Measurements from ENCODE around the gene LEAP2.
A peak's percentile ranks its signal among the peaks of the same experiment; 100 is the strongest.

LEAP2 gene

GRCh38 chr5:132831095-132831860, 42.2 kb upstream of the LEAP2 start:
- H3K9ac ChIP-seq (ENCODE audit: low read length): peak overlapping the region; percentile 60
- H3K36me3 ChIP-seq (ENCODE audit: control insufficient read depth, insufficient read depth, low read length): no peaks in the 10 kb centered on the region
- H3K4me3 ChIP-seq (ENCODE audit: low read depth, low read length): peak overlapping the region; percentile 68
- H3K4me1 ChIP-seq (ENCODE audit: control insufficient read depth, insufficient read depth, low read length): peaks cover 10% of the 10 kb centered on the region
- H3K27ac ChIP-seq (ENCODE audit: low read depth, low read length): no peak overlapping the region
- H3K9me3 ChIP-seq (ENCODE audit: control insufficient read depth, insufficient read depth, low read depth, low read length): no peaks in the 10 kb centered on the region
- H3K27me3 ChIP-seq (ENCODE audit: control insufficient read depth, insufficient read depth, low read length): peaks cover 58% of the 10 kb centered on the region

GRCh38 chr5:132832612-132833011, 40.9 kb upstream of the LEAP2 start:
- Histone ChIP-seq H3K36me3 (ENCODE audit: control insufficient read depth, insufficient read depth, low read length) (no peaks in the 10 kb centered on the region), H3K27ac (ENCODE audit: low read depth, low read length) (no peak overlapping the region), H3K4me3 (ENCODE audit: low read depth, low read length) (no peak overlapping the region), H3K27me3 (ENCODE audit: control insufficient read depth, insufficient read depth, low read length) (peaks cover 45% of the 10 kb centered on the region), H3K9me3 (ENCODE audit: control insufficient read depth, insufficient read depth, low read depth, low read length) (no peaks in the 10 kb centered on the region), H3K4me1 (ENCODE audit: control insufficient read depth, insufficient read depth, low read length) (0 out of 2 replicates have a peak, but pooled peaks cover 5% of the 10 kb centered on the region), H3K9ac (ENCODE audit: low read length) (no peak overlapping the region)

- no peaks in the 10 kb centered on the region for H3K9me3 ChIP-seq (ENCODE audit: control insufficient read depth, insufficient read depth, low read depth, low read length)
- H3K4me1 ChIP-seq (ENCODE audit: control insufficient read depth, insufficient read depth, low read length): 0 out of 2 replicates have a peak, but pooled peaks cover 5% of the 10 kb centered on the region
- H3K27ac ChIP-seq (ENCODE audit: low read depth, low read length): no peak overlapping the region
- no peak overlapping the region for H3K4me3 ChIP-seq (ENCODE audit: low read depth, low read length)
- H3K36me3 ChIP-seq (ENCODE audit: control insufficient read depth, insufficient read depth, low read length): no peaks in the 10 kb centered on the region
- H3K9ac ChIP-seq (ENCODE audit: low read length): no peak overlapping the region
- H3K27me3 ChIP-seq (ENCODE audit: control insufficient read depth, insufficient read depth, low read length): peaks cover 30% of the 10 kb centered on the region
These were observed 39.4 kb upstream of the LEAP2 start for GRCh38 chr5:132834057-132834456.

GRCh38 chr5:132836852-132837251, 36.6 kb upstream of the LEAP2 start:
- Histone ChIP-seq H3K4me1 (ENCODE audit: control insufficient read depth, insufficient read depth, low read length) (peaks cover 9% of the 10 kb centered on the region), H3K9ac (ENCODE audit: low read length) (no peak overlapping the region), H3K4me3 (ENCODE audit: low read depth, low read length) (no peak overlapping the region), H3K36me3 (ENCODE audit: control insufficient read depth, insufficient read depth, low read length) (no peaks in the 10 kb centered on the region), H3K27ac (ENCODE audit: low read depth, low read length) (no peak overlapping the region), H3K9me3 (ENCODE audit: control insufficient read depth, insufficient read depth, low read depth, low read length) (no peaks in the 10 kb centered on the region), H3K27me3 (ENCODE audit: control insufficient read depth, insufficient read depth, low read length) (peaks cover 5% of the 10 kb centered on the region; the same call in 1 of the 2 replicates)

GRCh38 chr5:132837868-132838267, 35.6 kb upstream of the LEAP2 start:
- no peaks in the 10 kb centered on the region for H3K36me3 ChIP-seq (ENCODE audit: control insufficient read depth, insufficient read depth, low read length)
- no peak overlapping the region for H3K27ac ChIP-seq (ENCODE audit: low read depth, low read length)
- H3K27me3 ChIP-seq (ENCODE audit: control insufficient read depth, insufficient read depth, low read length): peaks cover 5% of the 10 kb centered on the region; the same call in 1 of the 2 replicates
- H3K9me3 ChIP-seq (ENCODE audit: control insufficient read depth, insufficient read depth, low read depth, low read length): no peaks in the 10 kb centered on the region
- peaks cover 9% of the 10 kb centered on the region for H3K4me1 ChIP-seq (ENCODE audit: control insufficient read depth, insufficient read depth, low read length)
- no peak overlapping the region for H3K4me3 ChIP-seq (ENCODE audit: low read depth, low read length)
- H3K9ac ChIP-seq (ENCODE audit: low read length): no peak overlapping the region

GRCh38 chr5:132838516-132839282, 34.8 kb upstream of the LEAP2 start:
- Histone ChIP-seq H3K27ac (ENCODE audit: low read depth, low read length) (no peak overlapping the region), H3K4me3 (ENCODE audit: low read depth, low read length) (no peak overlapping the region), H3K4me1 (ENCODE audit: control insufficient read depth, insufficient read depth, low read length) (peaks cover 9% of the 10 kb centered on the region), H3K9me3 (ENCODE audit: control insufficient read depth, insufficient read depth, low read depth, low read length) (no peaks in the 10 kb centered on the region), H3K36me3 (ENCODE audit: control insufficient read depth, insufficient read depth, low read length) (no peaks in the 10 kb centered on the region), H3K9ac (ENCODE audit: low read length) (no peak overlapping the region), H3K27me3 (ENCODE audit: control insufficient read depth, insufficient read depth, low read length) (no peaks in the 10 kb centered on the region)

- Histone ChIP-seq H3K9ac (ENCODE audit: low read length) (no peak overlapping the region), H3K27me3 (ENCODE audit: control insufficient read depth, insufficient read depth, low read length) (no peaks in the 10 kb centered on the region), H3K36me3 (ENCODE audit: control insufficient read depth, insufficient read depth, low read length) (no peaks in the 10 kb centered on the region), H3K27ac (ENCODE audit: low read depth, low read length) (no peak overlapping the region), H3K4me3 (ENCODE audit: low read depth, low read length) (no peak overlapping the region), H3K9me3 (ENCODE audit: control insufficient read depth, insufficient read depth, low read depth, low read length) (no peaks in the 10 kb centered on the region), H3K4me1 (ENCODE audit: control insufficient read depth, insufficient read depth, low read length) (peaks cover 9% of the 10 kb centered on the region)
These were observed 33.8 kb upstream of the LEAP2 start for GRCh38 chr5:132839426-132840301.

- H3K4me1 ChIP-seq (ENCODE audit: control insufficient read depth, insufficient read depth, low read length): peaks cover 9% of the 10 kb centered on the region
- no peaks in the 10 kb centered on the region for H3K27me3 ChIP-seq (ENCODE audit: control insufficient read depth, insufficient read depth, low read length)
- H3K36me3 ChIP-seq (ENCODE audit: control insufficient read depth, insufficient read depth, low read length): no peaks in the 10 kb centered on the region
- H3K9me3 ChIP-seq (ENCODE audit: control insufficient read depth, insufficient read depth, low read depth, low read length): no peaks in the 10 kb centered on the region
- H3K9ac ChIP-seq (ENCODE audit: low read length): no peak overlapping the region
- H3K27ac ChIP-seq (ENCODE audit: low read depth, low read length): no peak overlapping the region
- H3K4me3 ChIP-seq (ENCODE audit: low read depth, low read length): no peak overlapping the region
These were observed 33.2 kb upstream of the LEAP2 start for GRCh38 chr5:132840313-132840712.

- Histone ChIP-seq H3K27ac (ENCODE audit: low read depth, low read length) (no peak overlapping the region), H3K27me3 (ENCODE audit: control insufficient read depth, insufficient read depth, low read length) (no peaks in the 10 kb centered on the region)
These were observed 32.6 kb upstream of the LEAP2 start for GRCh38 chr5:132840896-132841295.

GRCh38 chr5:132841305-132841704, 32.2 kb upstream of the LEAP2 start:
- no peaks in the 10 kb centered on the region for H3K9me3 ChIP-seq (ENCODE audit: control insufficient read depth, insufficient read depth, low read depth, low read length)
- H3K4me3 ChIP-seq (ENCODE audit: low read depth, low read length): no peak overlapping the region
- H3K9ac ChIP-seq (ENCODE audit: low read length): no peak overlapping the region
- H3K27ac ChIP-seq (ENCODE audit: low read depth, low read length): no peak overlapping the region
- no peaks in the 10 kb centered on the region for H3K36me3 ChIP-seq (ENCODE audit: control insufficient read depth, insufficient read depth, low read length)
- peaks cover 9% of the 10 kb centered on the region for H3K4me1 ChIP-seq (ENCODE audit: control insufficient read depth, insufficient read depth, low read length)
- H3K27me3 ChIP-seq (ENCODE audit: control insufficient read depth, insufficient read depth, low read length): no peaks in the 10 kb centered on the region

More at GRCh38 chr5:132840896-132841295, 32.6 kb upstream of the LEAP2 start:
- H3K9ac ChIP-seq (ENCODE audit: low read length): no peak overlapping the region
- H3K9me3 ChIP-seq (ENCODE audit: control insufficient read depth, insufficient read depth, low read depth, low read length): no peaks in the 10 kb centered on the region
- no peak overlapping the region for H3K4me3 ChIP-seq (ENCODE audit: low read depth, low read length)
- H3K36me3 ChIP-seq (ENCODE audit: control insufficient read depth, insufficient read depth, low read length): no peaks in the 10 kb centered on the region
- H3K4me1 ChIP-seq (ENCODE audit: control insufficient read depth, insufficient read depth, low read length): peaks cover 9% of the 10 kb centered on the region
